SHP77 (cell line): ENCODE data around the gene OASL.

ENCODE experiments used
- DNase-seq, 2 experiments: peaks; one replicate each; lab custom pipeline; 2025; lab: John Stamatoyannopoulos, UW

OASL gene

DNA sequence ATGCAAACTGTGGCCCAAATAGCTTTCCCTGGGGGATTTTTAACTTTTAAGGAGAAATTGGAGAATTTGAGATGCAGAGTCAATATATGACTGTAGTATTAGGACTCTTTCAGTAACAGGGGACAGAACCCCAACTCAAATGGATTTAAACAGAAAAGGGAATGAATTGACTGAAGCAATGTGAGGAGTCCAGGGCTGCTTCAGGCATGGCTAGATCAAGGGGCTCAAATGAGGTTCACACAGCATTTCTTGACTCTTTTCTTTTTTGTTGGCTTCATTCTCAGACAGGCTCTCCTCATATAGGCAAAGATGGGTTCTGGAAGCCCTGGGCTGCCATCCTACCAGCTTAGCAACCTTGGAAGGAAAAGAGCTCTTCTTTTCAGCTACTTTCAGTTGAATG, 47.1 kb downstream of the OASL start:
- no peak for DNase-seq

DNA sequence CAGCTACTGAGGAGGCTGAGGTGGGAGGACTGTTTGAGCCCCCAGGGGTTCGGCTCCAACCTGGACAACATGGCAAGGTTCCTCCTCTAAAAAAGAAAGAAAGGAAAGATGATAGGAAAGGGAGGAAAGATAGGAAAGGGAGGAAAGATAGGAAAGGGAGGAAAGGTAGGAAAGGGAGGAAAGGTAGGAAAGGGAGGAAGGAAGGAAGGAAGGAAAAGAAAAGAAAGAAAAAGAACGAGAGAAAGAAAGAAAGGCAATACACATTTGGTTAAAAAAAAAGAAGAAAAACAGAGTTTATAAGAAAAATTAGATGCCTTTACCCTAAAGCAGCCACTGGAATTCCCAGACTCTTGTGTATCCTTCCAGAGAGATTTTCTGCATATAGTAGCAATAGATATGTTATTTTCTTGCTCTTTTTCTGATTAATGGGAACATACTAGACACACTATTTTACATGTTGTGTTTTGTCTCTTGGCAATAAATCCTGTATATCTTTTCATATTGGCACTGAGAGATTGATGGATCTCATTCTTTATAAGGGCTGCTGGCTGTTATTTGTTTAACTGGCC, 48.5 kb downstream of the OASL start:
- DNase-seq: no peak

- no peak for DNase-seq
Observed at GRCh38 chr12:120989687-120990086, 49.4 kb downstream of the OASL start.

- DNase-seq: no peak
Observed at GRCh38 chr12:120988658-120989057, 50.4 kb downstream of the OASL start.

DNA sequence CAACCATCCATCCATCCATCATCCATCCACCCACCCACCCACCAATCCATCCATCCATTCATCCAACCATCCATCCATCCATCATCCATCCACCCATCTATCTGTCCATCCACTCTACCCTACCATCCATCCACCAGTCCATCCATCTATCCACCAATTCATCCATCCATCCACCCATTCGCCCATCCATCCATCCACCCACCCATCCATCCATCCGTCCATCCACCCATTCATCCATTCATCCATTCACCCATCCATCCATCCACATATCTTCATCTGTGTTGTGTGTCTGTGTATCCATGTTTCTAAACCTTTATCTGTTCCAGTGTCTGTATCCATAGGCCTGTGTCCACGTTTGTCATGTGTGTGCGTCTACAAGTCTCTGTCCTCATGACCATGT, 50.8 kb downstream of the OASL start:
- no peak for DNase-seq

DNA sequence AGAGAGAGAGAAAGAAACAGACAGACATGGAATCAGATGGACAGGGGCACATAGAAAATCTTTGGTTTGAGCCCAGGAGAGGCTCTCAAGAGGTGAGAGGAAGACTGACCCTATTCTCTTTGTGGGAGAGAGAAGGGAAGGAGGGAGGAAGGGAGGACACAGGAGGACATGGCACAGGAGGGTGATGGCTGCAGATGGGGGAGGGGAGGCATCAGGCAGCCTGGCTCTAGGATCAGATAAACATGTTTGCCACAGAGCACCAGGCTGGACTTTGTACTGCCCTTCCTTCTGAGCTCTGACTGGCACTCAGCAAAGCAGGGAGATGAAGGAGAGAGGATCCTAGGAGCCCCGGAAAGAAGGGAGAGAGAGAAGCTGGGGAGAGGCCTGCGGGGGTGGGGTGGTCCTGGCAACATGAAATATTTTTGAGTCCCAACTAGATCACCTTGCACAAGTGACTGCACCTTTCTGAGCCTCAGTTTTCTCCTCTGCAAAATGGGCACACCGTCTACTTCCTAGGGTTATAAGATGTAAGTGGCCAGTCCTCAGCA, 54.6 kb downstream of the OASL start:
- DNase-seq: no peak

DNA sequence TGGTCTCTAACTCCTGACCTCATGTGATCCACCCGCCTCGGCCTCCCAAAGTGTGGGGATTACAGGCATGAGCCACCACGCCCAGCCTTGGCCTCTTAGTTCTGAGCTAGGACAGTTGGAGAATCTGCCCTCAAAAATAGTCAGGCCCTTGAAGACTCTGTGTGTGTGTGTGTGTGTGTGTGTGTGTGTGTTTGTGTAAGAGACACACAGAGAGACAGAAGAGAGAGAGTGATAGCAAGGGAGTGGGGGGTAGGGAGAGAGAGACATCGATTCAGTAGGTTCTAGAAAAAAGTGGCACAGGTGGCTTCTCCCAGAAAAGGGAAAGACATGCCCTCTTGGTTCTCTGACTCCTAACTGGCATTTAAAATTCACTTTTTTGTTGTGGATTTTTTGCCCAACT, 55.3 kb downstream of the OASL start:
- no peak for DNase-seq

DNA sequence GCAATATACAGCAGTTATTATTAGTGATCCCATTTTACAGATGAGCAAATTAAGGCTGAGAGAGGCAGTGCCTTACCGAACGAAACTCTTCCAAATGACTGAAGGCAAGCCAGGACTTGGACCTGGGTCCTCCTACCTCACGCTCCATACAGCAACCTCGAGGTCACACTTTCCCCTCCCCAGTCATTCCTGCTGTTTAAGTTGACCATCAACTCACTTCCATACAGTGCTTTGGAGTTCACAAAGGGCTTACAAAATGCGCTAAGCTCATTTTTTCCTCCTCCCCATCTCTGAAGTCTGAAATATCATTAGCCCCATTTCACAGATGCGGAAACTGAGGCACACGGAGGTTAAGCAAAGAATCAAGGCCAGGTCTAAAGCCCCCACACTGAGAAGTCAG, 56.4 kb downstream of the OASL start:
- DNase-seq: no peak

GRCh38 chr12:120981407-120981941, 57.6 kb downstream of the OASL start:
- DNase-seq: no peak

DNA sequence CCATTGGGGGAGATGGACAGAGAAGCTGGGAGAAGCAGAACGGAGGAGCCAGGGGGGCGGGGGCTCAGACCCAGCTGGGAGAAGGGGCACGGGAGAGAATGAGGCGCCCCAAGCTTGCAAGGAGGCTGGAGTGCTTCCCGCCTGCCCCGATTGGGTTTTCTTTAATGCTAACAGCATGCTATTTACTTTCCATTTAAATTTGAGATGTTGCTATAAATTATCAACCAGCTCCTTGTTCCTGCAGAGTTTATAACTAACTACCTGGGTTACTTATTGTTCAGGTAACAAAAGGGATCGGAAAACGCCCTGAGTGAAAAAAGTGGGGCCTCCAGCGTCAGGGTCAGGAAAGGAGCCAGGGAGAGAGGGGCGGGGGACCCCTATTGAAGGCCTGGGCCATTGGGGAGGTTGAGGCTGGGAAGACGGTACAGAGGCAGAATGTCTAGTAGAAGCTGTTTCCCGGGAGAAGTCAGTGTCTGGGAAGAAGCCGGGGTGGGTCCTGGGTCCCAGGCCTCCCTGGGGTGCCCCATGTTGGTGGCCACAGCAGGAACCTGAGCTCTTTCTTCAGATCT, 58.2 kb downstream of the OASL start:
- DNase-seq: no peak

GRCh38 chr12:120979862-120980696, 59.0 kb downstream of the OASL start:
- DNase-seq: no peak

DNA sequence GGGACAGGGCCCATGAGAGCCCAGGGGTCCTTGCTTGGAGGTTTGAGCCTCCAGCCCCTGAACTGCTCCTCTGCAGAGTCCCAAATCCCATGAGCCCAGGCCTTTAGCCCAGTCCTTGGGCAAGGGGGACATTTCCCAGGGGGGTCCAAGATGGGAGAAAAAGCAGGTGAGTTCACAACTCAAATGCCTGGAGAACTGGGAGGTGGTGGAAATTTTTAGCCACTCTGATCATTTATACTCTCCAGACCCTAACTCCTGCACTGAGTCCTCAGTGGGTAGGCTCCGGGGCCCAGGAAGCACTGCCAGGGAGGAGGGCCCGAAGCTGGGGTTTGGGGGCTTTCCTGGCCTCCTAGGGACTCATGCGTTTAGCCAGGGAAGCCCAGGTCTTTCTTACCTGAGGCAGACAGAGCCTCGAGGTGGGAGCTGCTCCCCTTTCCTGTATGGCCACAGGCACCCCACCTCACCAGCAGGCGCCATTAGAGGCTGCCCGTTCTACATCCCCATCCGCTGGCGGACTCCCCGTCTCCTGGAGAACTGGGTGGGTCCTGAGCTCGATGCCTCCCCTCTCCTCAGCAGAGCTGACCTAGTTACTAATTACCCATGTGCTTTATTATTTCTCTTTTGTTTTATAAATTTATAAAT, 59.7 kb downstream of the OASL start:
- DNase-seq: no peak

DNA sequence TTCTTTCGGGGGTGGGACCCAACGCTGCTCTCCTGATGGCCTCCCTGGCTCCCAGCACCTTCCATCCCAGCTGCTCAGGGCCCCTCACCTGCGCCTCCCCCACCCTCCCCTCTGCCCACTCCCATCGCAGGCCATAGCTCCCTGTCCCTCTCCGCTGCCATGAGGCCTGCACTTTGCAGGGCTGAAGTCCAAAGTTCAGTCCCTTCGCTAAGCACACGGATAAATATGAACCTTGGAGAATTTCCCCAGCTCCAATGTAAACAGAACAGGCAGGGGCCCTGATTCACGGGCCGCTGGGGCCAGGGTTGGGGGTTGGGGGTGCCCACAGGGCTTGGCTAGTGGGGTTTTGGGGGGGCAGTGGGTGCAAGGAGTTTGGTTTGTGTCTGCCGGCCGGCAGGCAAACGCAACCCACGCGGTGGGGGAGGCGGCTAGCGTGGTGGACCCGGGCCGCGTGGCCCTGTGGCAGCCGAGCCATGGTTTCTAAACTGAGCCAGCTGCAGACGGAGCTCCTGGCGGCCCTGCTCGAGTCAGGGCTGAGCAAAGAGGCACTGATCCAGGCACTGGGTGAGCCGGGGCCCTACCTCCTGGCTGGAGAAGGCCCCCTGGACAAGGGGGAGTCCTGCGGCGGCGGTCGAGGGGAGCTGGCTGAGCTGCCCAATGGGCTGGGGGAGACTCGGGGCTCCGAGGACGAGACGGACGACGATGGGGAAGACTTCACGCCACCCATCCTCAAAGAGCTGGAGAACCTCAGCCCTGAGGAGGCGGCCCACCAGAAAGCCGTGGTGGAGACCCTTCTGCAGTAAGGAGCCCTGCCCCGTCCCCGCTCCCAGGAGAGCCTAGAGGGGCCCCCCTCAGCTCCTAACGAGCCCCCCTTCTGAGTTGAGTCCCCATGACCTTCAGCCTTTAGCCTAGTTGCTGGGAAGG, 60.5 kb downstream of the OASL start, which contains the start of gene HNF1A:
HNF1A (plus strand) TSS at position 248 of the 924 bp plus-strand sequence; CDS start at position 474, 226 bp downstream.
- DNase-seq: no peak

DNA sequence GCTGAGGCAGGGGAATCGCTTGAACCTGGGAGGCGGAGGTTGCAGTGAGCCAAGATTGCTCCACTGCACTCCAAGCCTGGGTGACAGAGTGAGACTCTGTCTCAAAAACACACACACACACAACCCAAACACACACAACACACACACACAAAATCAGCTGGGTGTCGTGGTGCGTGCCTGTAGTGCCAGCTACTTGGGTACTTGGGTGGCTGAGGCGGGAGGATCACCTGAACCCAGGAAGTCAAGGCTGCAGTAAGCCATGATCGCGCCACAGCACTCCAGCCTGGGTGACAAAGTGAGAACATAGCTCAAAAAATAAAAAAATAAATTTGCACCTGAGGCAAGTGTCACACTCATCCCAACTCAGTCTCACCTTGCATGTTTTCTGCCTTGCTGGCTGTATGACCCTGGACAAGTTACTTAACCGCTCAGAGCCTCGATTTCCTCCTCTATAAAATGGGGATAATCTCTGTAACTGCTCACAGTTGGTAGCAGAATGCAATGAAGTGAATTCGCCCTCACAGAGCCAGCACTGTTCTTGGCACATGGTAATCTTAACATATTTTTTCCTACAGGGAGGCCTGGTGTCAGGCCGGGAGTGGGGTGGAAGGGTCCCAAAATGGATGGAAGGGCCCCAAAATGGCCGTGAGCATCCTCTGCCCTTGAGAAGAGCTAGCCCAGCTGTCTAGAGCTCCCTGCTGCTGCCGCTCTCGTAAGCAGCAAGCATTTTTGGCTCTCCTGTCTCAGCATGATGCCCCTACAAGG, 61.3 kb downstream of the OASL start:
- no peak for DNase-seq

GRCh38 chr12:120972870-120973543, 66.0 kb downstream of the OASL start:
- DNase-seq: peak in 1 of 2 experiments; percentile 6

DNA sequence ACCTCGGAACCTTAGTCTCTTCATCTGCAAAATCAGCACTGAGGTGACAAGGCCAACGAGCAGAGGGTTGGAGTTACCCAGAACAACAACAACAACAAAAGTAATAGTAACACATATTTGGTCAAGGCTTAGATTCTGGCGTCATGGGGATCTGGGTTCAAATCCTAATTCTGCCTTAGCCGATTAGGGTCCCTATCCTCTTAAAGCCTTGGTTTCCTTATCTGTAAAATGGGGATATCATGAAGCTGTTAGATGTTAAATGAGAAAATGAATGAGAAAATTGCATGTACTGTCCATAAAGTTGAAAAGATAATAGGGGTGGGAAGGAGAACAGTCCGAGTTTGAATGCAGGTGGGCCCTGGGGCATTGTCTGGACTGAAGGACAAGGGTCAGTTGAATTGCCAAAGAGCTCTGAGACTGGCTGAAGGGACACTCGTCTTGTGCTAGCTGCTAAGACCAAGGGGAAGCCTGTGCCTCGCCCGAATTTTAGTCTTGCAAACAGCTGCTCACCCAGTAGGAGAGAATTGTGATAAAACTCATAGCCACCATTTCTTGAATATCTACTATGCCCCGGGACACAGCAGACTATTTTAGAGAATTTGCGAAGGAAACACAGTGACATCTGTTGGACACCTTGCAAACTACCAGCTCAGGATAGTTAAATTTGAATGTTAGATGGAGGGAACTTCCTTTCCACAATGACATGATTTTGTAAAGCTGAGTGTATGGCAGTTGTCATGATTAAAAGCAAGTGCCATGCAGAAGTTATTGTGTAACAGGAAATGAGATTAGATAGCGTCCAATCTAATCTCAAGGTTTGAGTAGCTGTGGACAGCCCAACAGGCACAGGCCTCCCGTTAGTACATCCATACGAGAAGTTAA, 67.5 kb downstream of the OASL start:
- peak; percentile 22 to 35 for DNase-seq

DNA sequence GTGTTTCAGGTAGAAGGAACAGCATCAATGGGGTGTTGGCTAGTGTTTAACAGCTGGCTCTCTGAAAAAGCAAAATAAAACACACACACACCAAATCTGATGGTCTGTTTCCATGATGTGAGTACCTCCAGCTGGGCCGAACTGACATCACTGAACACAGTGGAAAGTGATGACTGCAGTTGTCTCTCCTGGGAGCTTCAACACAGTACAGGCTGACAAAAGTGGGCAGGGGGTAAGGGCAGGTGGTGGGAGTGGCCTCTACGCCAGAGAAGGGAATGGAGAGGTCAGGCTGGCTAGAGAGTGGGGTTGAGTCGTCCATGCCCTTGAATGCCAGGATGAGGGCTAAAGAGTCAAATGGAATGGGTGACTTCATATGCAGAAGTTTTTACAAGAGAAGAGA, 68.7 kb downstream of the OASL start:
- no peak for DNase-seq
